Activated naive CD8-positive, alpha-beta T cell treated with anti-CD3 and anti-CD28 coated beads for 36 hours (primary cell): ENCODE results near the gene MUSTN1. TPM values are rescaled to one million over a fixed set of nuclear protein-coding genes. Genes with fewer than 3 reads are reported as not detected.

Experiments
- DNase-seq: peaks from one replicate; pipeline ENCODE4 v3.0.0; 2021
- H3K27ac Mint-ChIP-seq: one replicate; pipeline ENCODE4 v1.8.0; 2022; ENCODE audit warnings: mild to moderate bottlenecking, moderate library complexity, mixed read lengths
- H3K27me3 Mint-ChIP-seq: one replicate; pipeline ENCODE4 v1.8.0; 2022; ENCODE audit warnings: mild to moderate bottlenecking, mixed read lengths
- H3K36me3 Mint-ChIP-seq: one replicate; pipeline ENCODE4 v1.8.0; 2021; ENCODE audit warnings: mild to moderate bottlenecking, mixed read lengths
- H3K4me1 Mint-ChIP-seq: one replicate; pipeline ENCODE4 v1.8.0; 2021; ENCODE audit warnings: mixed read lengths
- H3K4me3 Mint-ChIP-seq: one replicate; pipeline ENCODE4 v1.8.0; 2022; ENCODE audit warnings: mild to moderate bottlenecking, moderate library complexity, mixed read lengths
- H3K9me3 Mint-ChIP-seq: one replicate; pipeline ENCODE4 v1.8.0; 2022; ENCODE audit warnings: mixed read lengths
- total RNA-seq, 2 experiments: library from RNA; stranded (reverse); gene quantifications; one replicate each; pipeline ENCODE4 v1.2.3, GENCODE V29; 2021

Gene MUSTN1
- total RNA-seq, 2 experiments from 2014 or later: 0.91 to 1.0 TPM

DNA sequence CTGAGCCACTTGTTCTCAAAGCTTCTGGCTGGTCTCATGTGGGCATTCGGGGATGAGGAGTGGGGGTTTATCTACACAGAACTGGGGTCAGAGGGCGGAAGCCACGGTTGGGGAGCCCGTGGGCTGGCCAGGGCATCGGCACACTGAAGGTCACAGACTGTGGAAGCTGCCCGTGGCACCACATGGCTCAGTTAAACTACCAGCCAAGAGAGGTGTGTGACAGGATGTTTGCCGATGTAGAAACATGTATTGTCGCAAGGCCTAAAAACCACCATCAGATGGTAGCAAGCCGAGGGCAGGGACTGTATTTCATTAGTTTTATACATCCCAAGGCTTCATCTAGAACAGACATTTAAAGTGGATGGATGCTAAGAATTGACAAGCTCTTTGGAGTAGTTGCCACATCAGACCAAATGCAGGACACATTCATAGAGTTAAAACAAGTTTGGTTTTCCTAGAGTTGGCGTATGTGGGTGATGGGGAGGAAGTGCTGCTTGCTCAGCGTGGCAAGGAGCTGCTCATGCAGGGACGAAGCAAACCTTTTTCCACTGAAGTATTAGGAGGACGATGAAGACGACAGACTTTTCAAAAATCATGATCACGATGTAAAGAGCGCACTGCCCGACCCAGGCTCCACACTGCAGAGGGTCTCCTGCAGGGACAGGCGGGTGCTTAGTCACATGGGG, 9.6 kb upstream of the MUSTN1 start:
- Mint-ChIP-seq H3K4me3 (no peak overlapping the region), H3K9me3 (no peaks in the 10 kb centered on the region), H3K36me3 (no peaks in the 10 kb centered on the region), H3K27me3 (no peaks in the 10 kb centered on the region), H3K4me1 (peaks cover 2% of the 10 kb centered on the region), H3K27ac (no peak overlapping the region)
- DNase-seq: no peak

DNA sequence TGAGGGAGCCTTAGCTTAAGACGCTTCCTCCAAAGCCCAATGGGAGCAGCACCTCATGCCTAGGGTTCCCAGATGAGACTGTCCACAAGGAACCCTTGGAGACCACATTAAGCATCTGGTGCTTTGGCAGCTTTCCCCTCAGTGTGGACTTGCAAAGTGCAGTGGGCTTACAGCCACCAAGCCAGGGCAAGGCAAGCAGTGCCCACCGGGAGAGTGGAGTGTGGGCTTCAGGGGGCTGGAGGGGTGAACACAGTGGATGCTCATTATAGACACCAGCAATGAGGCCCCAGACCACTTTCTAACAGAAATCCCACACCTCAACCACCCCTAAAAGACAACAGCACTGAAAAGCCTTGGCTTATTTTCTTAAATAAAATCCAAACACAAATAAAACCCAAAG, 9.1 kb upstream of the MUSTN1 start:
- no peaks in the 10 kb centered on the region for H3K9me3 Mint-ChIP-seq
- H3K36me3 Mint-ChIP-seq: no peaks in the 10 kb centered on the region
- no peaks in the 10 kb centered on the region for H3K27me3 Mint-ChIP-seq
- H3K4me3 Mint-ChIP-seq: no peak overlapping the region
- peaks cover 5% of the 10 kb centered on the region for H3K4me1 Mint-ChIP-seq
- H3K27ac Mint-ChIP-seq: no peak overlapping the region
- DNase-seq: no peak

DNA sequence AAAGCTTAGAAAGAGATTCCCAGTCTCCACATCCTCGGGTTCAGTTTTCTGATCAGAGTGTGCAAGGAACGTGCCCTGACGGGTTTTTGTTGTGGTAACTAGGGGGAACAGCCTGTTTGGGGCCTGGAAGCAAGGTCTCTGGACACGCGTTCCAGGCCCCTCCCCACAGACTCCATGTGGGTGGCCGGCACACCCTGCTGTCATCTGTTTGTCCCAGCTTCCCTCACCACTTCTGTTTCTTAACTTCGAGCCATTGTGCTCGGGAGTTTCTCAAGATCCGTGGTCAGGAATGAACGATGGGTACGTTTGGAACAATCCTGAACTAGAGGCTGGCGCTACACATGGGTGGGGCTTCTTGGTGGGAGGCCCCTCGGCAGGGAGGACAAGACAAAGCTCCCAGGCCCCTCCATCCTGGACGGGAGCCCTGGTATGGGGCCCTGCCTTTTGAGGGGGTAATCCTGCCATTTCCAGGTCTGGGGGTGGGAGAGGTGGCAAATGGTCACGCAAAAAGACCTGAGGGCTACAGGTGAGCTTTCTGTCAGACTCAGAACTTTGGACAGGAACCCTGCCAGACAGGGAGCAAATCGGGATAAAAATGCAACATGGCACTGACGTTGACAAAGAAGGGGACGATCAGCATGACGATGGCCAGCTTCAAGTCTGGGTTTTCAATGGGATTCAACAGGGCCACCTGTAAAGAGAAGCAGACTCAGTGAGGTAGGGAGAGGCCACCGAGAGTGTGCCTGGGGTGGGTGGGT, 8.5 kb upstream of the MUSTN1 start:
- no peak overlapping the region for H3K27ac Mint-ChIP-seq
- no peak overlapping the region for H3K4me3 Mint-ChIP-seq
- H3K36me3 Mint-ChIP-seq: no peaks in the 10 kb centered on the region
- H3K9me3 Mint-ChIP-seq: no peaks in the 10 kb centered on the region
- no peaks in the 10 kb centered on the region for H3K27me3 Mint-ChIP-seq
- DNase-seq: no peak
- H3K4me1 Mint-ChIP-seq: peaks cover 10% of the 10 kb centered on the region

DNA sequence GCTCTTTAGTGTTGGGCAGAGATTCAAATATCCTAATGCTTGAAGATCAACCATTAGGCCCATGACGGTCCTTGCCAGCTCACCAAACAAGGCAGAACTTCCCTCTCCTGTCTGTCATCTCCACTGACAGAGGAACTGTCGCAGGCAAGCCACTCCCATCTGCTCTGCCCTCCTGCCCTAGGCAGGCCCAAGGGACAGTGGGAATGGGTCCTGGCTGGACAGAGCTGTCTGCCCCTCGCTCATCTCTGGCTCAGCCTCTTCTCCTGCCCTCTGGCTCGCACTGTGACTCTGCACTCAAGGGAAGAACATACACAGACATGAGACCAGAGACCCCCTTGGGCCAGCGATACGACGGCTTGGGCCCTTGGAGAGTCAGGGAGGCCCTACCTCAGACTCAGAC, 7.6 kb upstream of the MUSTN1 start:
- H3K27ac Mint-ChIP-seq: no peak overlapping the region
- H3K36me3 Mint-ChIP-seq: no peaks in the 10 kb centered on the region
- H3K9me3 Mint-ChIP-seq: no peaks in the 10 kb centered on the region
- H3K4me1 Mint-ChIP-seq: peaks cover 18% of the 10 kb centered on the region
- no peaks in the 10 kb centered on the region for H3K27me3 Mint-ChIP-seq
- DNase-seq: no peak
- H3K4me3 Mint-ChIP-seq: no peak overlapping the region

DNA sequence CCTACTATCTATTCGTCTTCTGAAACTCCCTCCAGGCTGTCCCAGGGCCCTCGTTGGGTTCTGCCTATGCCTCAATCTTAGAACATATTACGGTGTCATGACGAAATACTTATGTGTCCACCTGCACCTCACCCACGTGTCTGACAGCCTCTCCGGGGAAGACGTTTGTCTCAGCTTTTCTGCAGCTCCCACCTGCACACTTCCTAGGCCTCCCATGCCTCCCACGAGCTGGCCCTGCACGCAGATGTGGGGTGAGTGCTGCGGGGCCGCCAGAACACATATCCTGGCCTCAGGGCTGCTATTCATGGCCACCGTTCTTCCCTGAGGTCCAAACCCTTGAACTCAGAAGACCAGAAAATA, 7.1 kb upstream of the MUSTN1 start:
- no peak for DNase-seq
- Mint-ChIP-seq H3K4me3 (no peak overlapping the region), H3K4me1 (peaks cover 19% of the 10 kb centered on the region), H3K36me3 (no peaks in the 10 kb centered on the region), H3K9me3 (no peaks in the 10 kb centered on the region), H3K27me3 (no peaks in the 10 kb centered on the region), H3K27ac (no peak overlapping the region)

DNA sequence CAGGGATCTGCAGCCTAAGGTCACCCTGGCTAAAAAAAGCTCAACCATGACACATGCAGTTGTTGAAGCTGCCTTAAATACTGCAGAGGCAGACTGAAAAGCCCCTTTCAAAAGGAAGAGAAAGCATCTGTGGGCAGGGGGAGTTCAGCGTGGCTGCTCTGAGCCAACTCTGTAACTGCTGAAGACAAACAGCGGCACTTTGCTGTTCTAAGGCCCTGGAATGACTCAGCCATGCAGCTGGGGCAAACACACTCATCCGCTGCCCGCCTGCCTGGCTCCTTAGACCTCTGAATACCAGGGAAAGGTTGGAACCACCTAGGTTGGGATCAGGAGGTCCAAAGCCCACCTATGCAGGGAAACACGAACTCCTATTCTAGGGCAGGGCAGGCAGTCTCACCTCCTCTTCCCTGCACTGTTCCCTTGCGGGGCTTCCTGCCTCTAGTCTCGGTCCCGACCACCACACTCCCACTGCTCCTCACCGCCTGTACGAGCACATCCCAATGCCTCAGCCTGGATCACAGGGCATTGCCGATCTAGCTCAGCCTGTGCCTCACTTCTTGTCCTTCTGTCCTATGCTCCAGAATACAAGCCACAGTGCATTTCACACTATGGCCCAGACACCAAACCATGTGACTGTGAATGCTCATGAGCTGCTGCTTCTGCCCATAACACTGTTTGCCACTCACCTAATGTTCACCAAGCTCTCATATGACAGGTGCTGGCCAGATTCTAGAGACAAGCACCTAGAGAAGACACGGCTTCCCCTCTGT, 6.6 kb upstream of the MUSTN1 start:
- no peaks in the 10 kb centered on the region for H3K27me3 Mint-ChIP-seq
- H3K36me3 Mint-ChIP-seq: peaks cover 3% of the 10 kb centered on the region
- no peaks in the 10 kb centered on the region for H3K9me3 Mint-ChIP-seq
- no peak overlapping the region for H3K4me3 Mint-ChIP-seq
- H3K4me1 Mint-ChIP-seq: peaks cover 19% of the 10 kb centered on the region
- DNase-seq: no peak
- no peak overlapping the region for H3K27ac Mint-ChIP-seq

DNA sequence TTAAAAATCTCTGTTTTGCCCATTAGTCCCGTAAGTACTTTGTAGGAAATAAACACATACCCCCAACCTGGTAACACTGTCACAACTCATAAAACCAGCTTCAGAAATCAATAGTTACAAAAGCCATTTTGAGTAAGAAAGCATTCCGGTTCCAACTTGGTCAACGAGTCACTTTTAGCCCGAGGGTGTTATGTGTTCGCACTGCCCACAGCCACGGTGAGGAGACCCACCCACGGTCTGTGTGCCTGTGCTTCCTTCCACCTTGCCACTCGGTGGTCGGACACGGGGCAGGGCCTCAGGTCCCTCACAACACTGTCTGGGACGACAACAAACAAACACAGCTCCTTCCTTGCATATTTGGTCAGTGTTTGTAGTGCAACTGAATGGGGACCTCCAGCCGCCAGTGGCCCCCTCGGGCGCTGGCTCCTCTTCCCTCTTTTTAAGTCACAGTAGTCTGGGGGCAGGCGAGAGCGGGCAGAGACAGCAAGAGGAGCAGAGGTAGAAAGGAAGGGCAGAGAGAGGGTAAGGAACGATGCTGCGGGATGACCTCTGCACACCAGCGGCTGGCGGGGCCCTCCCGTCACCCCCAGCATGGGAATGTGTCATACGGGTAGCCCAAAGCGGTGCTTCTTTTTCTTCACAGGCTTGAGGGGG, 5.2 kb upstream of the MUSTN1 start:
- Mint-ChIP-seq H3K27me3 (no peaks in the 10 kb centered on the region), H3K4me3 (no peak overlapping the region), H3K4me1 (peaks cover 19% of the 10 kb centered on the region), H3K36me3 (peaks cover 3% of the 10 kb centered on the region), H3K9me3 (no peaks in the 10 kb centered on the region), H3K27ac (no peak overlapping the region)
- no peak for DNase-seq

DNA sequence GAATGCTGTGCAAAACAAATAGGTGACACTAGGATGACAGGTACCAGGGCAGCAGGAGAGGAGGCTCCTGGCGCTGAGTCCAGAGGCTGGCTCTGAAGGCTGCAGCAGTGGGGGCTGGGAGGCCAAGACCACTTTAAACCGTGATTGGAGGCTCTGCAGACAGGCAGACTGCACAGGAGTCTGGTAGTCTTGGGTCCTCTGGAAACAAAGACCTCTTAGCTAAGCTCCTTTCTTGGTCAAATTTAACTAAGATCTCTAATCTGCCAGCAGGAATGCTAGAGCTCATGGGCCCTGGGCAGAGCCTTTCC, 4.4 kb upstream of the MUSTN1 start:
- no peak for DNase-seq
- Mint-ChIP-seq H3K27me3 (no peaks in the 10 kb centered on the region), H3K9me3 (no peaks in the 10 kb centered on the region), H3K27ac (no peak overlapping the region), H3K4me1 (peaks cover 19% of the 10 kb centered on the region), H3K36me3 (peaks cover 3% of the 10 kb centered on the region), H3K4me3 (no peak overlapping the region)

DNA sequence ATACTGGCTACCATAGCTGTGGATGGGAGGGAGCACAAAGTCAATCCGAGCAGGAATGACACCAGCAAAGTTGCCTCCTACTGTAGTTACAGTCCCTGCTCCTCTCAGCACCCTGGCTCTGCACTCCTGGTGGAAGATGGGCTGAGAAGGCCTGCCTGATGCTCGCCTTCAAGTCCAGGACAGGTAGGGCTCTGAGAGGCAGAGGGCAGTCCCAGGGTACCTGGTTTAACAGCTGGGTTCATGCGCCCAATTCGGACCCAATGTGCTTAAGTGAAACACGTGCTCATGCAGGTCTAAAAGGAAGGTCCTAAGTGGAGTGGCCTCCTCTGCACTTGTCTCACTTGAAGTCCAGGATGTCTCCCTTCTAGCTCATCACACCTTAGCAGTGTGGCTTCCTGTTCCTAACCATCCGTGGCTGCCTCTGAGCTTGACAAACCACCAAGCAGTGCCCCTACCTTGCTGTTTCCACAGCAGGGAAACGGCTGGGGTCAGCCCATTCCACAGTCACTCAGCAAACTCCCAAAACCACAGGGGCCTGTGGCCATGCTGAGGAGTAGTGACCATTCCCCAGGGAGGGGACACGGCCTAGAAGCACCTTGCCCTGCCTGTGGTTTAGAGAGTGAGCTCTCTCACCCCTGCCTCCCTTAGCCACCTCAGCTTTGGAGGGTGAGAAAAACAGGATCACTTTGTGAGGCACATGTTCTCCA, 3.9 kb upstream of the MUSTN1 start:
- Mint-ChIP-seq H3K9me3 (no peaks in the 10 kb centered on the region), H3K27ac (no peak overlapping the region)

DNA sequence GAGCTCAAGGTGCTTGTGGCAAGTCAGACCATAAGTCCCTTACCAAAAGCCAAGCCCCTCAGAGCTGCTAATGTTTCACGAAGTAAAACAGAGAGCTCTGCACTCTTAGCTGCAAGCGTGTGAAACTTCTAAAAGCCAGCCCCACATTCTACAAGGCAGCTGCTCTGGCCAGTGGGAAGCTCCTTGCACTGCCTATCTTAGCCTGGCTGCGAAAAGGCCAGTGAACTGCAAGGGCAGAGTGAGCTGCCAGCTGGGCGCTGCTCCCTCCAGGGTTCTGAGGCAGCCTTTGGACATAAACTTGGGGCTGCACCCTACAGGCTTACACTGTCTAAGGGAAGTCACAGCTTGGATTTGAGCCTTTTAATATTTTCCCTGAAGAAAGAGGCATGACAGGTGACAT, 2.2 kb upstream of the MUSTN1 start:
- Mint-ChIP-seq H3K36me3 (peaks cover 4% of the 10 kb centered on the region), H3K27me3 (no peaks in the 10 kb centered on the region), H3K4me1 (peaks cover 19% of the 10 kb centered on the region)

More for the DNA sequence above, 3.9 kb upstream of the MUSTN1 start:
- peaks cover 3% of the 10 kb centered on the region for H3K36me3 Mint-ChIP-seq
- peaks cover 19% of the 10 kb centered on the region for H3K4me1 Mint-ChIP-seq
- no peak overlapping the region for H3K4me3 Mint-ChIP-seq
- H3K27me3 Mint-ChIP-seq: no peaks in the 10 kb centered on the region
- no peak for DNase-seq

DNA sequence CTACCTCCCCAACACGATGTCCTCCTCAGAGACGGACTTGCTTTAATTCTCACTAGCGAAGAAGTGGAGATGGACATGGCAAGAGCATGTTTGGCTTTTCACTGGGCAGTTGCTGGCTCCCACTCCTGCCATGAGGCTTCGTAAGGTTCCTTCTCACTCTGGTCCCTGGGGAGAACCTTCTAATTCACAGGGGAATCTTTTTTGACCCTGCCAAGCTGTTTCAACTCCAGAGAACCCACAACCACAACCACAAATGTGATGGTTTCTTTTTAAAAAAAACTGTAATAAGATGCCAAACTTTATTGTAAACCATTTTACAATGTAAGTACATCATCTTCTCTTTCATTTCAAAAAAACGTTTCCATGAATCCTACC, 1.6 kb upstream of the MUSTN1 start:
- peaks cover 19% of the 10 kb centered on the region for H3K4me1 Mint-ChIP-seq
- H3K27ac Mint-ChIP-seq: no peak overlapping the region
- no peak for DNase-seq
- no peaks in the 10 kb centered on the region for H3K9me3 Mint-ChIP-seq
- peaks cover 4% of the 10 kb centered on the region for H3K36me3 Mint-ChIP-seq
- H3K4me3 Mint-ChIP-seq: no peak overlapping the region
- H3K27me3 Mint-ChIP-seq: no peaks in the 10 kb centered on the region

More for the DNA sequence above, 2.2 kb upstream of the MUSTN1 start:
- DNase-seq: no peak
- no peak overlapping the region for H3K4me3 Mint-ChIP-seq
- no peak overlapping the region for H3K27ac Mint-ChIP-seq
- no peaks in the 10 kb centered on the region for H3K9me3 Mint-ChIP-seq

DNA sequence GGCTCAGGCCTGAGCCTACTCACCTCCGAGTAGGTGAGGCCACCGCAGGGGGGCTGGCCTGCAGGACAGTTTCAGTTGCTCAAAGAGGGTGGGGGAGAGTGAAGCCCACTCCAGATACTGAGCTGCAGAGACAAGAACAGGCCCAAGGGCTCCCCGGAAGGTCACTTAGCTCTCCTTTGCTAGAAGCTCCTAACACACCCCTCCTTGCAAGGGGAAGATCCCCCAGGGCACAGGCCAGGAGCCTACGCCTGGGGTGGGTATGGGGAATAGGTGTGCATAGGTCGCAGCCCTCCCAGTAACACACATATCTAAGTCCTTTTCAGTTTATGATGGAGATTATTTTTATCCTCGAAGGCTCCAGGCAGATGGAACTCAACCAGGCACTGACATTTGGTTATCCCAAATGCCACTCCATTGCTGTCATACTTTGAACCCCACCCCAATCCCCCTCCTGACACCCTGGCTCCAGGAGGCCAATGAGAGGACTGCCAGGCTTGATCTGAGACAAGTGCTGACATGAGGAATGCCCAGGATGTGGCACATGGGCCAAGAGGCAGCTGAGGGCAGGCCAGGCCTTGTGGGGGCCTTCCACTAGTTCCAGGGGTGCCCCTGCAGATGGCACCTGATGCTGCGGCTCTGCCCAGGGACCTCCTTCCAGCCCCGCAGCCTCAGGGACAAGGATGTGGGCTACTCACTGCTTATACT, 1.1 kb upstream of the MUSTN1 start:
- DNase-seq: no peak
- Mint-ChIP-seq H3K4me1 (peaks cover 23% of the 10 kb centered on the region), H3K27ac (no peak overlapping the region)

DNA sequence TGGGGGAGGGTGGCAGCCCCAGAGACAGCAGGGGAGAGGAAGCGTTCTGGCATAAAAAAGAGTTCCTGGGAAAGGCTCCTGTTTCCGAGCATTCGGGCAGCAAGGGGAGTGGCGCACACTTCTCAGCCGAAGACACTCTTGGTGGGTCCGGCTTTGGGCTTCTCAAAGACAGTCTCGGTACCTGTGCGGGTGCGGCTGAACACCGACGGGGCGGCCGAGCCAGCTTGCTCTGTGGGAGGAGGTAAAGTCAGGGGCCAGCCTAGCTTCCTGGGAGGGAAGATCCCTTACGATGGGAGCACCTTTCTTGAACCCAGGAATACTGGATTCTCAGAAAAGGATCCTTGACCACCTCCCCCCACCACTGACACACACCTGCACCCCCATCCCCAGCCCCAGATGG, 1.6 kb downstream of the MUSTN1 start:
- no peaks in the 10 kb centered on the region for H3K9me3 Mint-ChIP-seq
- no peak overlapping the region for H3K27ac Mint-ChIP-seq
- peaks cover 4% of the 10 kb centered on the region for H3K36me3 Mint-ChIP-seq
- no peak for DNase-seq
- no peak overlapping the region for H3K4me3 Mint-ChIP-seq
- H3K4me1 Mint-ChIP-seq: peaks cover 12% of the 10 kb centered on the region
- no peaks in the 10 kb centered on the region for H3K27me3 Mint-ChIP-seq

More for the DNA sequence above, 1.1 kb upstream of the MUSTN1 start:
- no peaks in the 10 kb centered on the region for H3K9me3 Mint-ChIP-seq
- peaks cover 4% of the 10 kb centered on the region for H3K36me3 Mint-ChIP-seq
- no peaks in the 10 kb centered on the region for H3K27me3 Mint-ChIP-seq
- no peak overlapping the region for H3K4me3 Mint-ChIP-seq

DNA sequence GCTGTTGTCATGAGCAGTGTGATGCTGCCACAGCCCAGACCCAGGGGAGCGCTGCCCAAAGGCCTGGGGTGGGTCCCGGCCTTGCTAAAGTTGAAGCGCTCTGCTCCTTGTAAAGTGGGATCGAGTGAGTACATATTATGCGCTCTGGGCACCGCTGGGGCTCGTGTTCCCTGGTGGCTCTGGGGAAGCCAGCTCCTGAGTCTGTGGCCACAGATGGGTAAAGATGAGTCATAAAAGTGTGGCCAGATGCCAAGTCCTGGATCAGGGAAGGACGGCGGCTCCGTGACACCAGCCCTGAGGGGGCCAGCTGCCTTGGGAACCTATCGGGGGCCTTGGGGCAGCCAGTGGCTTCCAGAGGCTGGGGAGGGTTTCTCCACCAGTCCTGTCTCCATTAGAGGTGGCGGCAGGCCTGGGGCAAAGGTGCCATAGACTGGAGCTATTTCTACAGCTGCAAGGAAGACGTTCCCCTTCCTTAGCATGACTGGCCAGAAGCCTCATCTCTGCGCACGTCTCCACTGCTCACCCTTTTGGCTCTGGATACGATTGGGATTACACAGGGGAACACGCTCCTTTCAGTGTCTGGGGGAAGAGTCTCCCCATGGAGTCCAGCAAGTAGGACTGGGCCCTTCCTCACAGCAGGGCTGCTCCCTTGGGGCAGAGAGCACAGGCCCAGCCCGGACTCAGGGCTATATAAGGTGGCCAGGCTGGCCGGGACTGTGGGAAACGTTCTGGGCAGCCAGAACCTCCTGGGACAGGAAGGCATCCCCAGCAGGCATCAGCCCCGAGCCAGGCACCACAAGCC, 3.1 kb downstream of the MUSTN1 start:
- H3K27me3 Mint-ChIP-seq: no peaks in the 10 kb centered on the region
- no peak overlapping the region for H3K4me3 Mint-ChIP-seq
- no peaks in the 10 kb centered on the region for H3K9me3 Mint-ChIP-seq
- peaks cover 3% of the 10 kb centered on the region for H3K36me3 Mint-ChIP-seq
- H3K27ac Mint-ChIP-seq: no peak overlapping the region
- DNase-seq: no peak
- peaks cover 4% of the 10 kb centered on the region for H3K4me1 Mint-ChIP-seq
